PC-9 (cell line): ENCODE results near the gene PCSK7.

Experiments used
- EZH2 ChIP-seq: fragments of 200-600 bp; sonication (generic); IDR thresholded peaks from 2 replicates; pipeline ENCODE4 v1.8.0; 2017; ENCODE audit warnings: antibody characterized with exemption, low read depth
- TF ChIP-seq, protein P1 (sequence below): fragments of 200-600 bp; sonication (generic); conservative IDR thresholded peaks from 2 replicates; pipeline ENCODE4 v1.6.1; 2017; ENCODE audit warnings: mixed run types, antibody characterized with exemption, mild to moderate bottlenecking, moderate library complexity

DNA sequence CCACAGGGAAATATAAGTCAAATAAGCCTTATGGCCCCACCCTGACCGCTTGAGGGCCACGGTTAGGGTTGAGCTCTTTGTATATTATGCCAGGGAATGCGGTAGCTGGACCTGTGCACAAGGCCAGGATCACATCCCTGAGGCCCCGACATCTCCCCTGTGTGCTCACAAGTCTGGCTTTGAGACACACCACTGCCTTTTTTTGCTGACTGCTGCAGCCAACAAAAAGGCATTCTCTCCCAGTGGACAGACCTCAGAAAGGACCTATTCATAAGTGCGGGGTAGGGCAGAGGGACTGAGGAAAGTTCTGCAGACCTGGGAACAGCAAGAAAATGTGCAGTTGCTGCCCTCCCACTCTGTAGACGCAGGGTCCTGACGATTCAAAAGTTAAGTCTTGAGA, 56.8 kb downstream of the PCSK7 start:
- TF ChIP-seq, protein P1, sequence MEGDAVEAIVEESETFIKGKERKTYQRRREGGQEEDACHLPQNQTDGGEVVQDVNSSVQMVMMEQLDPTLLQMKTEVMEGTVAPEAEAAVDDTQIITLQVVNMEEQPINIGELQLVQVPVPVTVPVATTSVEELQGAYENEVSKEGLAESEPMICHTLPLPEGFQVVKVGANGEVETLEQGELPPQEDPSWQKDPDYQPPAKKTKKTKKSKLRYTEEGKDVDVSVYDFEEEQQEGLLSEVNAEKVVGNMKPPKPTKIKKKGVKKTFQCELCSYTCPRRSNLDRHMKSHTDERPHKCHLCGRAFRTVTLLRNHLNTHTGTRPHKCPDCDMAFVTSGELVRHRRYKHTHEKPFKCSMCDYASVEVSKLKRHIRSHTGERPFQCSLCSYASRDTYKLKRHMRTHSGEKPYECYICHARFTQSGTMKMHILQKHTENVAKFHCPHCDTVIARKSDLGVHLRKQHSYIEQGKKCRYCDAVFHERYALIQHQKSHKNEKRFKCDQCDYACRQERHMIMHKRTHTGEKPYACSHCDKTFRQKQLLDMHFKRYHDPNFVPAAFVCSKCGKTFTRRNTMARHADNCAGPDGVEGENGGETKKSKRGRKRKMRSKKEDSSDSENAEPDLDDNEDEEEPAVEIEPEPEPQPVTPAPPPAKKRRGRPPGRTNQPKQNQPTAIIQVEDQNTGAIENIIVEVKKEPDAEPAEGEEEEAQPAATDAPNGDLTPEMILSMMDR, result no peak
- TF ChIP-seq EZH2, result no peak
